ENCODE measurements around the gene AKIP1. TPM values are rescaled to one million over a fixed set of nuclear protein-coding genes. Genes with fewer than 3 reads are reported as not detected.

AKIP1 gene
- total RNA-seq, 1 donor: 32.7 TPM

DNA sequence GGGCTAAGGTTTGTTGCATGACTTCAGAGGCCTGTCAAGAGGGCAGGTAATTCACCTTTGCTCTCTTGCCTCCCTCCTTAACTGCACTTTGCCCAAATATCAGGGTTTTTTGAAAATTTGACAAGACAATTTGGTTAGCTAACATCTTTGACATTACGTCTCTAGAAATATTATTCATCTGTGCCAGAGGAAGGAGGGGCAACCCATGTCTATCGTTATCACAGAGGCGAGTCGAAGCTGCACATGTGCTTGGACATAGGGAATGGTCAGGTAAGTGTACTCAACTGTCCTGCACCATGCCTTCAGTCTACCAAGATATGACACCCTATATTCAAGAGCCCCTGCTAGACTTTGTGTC is 3.7 kb downstream of the AKIP1 start:
- H3K4me3 ChIP-seq (ENCODE audit: low read depth, low read length): peak overlapping the region; percentile 29
- TF ChIP-seq, protein P1, sequence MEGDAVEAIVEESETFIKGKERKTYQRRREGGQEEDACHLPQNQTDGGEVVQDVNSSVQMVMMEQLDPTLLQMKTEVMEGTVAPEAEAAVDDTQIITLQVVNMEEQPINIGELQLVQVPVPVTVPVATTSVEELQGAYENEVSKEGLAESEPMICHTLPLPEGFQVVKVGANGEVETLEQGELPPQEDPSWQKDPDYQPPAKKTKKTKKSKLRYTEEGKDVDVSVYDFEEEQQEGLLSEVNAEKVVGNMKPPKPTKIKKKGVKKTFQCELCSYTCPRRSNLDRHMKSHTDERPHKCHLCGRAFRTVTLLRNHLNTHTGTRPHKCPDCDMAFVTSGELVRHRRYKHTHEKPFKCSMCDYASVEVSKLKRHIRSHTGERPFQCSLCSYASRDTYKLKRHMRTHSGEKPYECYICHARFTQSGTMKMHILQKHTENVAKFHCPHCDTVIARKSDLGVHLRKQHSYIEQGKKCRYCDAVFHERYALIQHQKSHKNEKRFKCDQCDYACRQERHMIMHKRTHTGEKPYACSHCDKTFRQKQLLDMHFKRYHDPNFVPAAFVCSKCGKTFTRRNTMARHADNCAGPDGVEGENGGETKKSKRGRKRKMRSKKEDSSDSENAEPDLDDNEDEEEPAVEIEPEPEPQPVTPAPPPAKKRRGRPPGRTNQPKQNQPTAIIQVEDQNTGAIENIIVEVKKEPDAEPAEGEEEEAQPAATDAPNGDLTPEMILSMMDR (IDR thresholded peaks at IDR 0.05; ENCODE audit: insufficient read depth, low read length): no peak
- no peak for DNase-seq (ENCODE audit: low read depth)

DNA sequence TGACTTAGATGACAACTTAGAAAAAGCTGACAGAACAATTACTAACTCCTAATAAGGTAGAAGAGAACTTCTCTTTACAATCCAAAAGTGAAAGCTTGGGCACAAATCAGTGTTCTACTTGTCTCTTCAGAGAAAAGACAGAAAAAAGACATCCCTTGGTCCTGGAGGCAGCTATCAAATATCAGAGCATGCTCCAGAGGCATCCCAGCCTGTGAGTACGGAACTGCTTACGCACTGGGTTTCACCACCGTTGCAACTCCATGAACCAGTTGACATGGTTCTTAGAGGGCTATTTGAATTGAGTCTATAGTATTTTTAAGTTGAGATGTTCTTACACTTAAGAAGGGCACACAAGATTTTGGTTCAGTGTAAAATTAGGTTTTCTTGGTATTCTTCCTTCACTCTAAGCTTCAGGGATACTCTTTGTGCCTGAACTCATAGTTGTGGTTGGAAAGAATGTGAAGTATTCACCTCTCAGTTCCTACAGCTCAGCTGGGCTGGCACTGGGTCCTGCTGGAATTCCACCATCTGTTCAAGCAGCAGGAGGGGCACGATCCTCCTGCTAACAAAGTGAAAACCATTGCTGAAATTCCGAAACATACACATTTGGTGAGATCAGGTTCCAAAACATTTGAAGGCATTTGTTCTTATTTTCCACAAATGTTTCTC is 6.3 kb downstream of the AKIP1 start:
- TF ChIP-seq, protein P1 (IDR thresholded peaks at IDR 0.05; ENCODE audit: insufficient read depth, low read length): no peak
- no peak overlapping the region for H3K4me3 ChIP-seq (ENCODE audit: low read depth, low read length)
- peak; percentile 92 for DNase-seq (ENCODE audit: low read depth)

DNA sequence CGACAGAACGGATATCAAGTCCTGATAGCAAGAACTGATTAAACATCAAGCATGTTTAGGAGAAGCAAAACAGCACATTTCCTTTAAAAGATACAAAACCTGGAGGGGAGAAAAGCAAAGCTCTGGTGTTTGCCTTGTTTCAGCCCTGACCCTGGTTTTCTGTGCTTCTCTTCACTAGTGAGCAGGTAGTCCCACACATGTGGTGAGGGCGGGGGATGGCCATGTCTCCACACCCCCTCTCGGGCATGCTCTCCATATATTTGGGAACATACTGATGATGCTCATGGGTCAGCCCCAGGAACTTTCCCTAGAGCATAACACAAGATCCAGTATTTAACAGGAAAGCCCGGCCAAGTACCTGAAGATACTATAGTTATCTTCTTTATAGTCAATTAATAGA is 11.7 kb downstream of the AKIP1 start:
- TF ChIP-seq, protein P1 (IDR thresholded peaks at IDR 0.05; ENCODE audit: insufficient read depth, low read length): no peak
- no peak overlapping the region for H3K4me3 ChIP-seq (ENCODE audit: low read depth, low read length)
- no peak for DNase-seq (ENCODE audit: low read depth)

DNA sequence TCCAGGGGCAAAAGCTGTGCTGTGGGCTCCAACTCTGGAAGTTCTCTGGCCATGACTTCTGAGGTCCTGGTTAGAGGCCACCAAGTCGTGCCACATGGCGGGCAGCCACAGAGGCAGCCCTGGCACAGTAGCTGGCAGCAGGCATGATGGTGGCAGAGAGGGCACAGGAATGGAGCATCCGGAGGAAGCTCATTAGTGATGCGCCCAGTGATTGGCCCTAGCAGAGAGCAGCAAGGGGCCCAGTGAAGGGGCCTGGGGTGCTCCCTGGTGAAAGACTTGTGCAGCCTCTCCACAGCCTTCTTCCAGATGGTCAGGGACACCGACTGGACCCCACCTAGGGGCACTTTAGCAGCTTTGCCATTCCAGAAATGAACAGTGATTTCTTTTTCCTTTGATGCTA is 14.7 kb downstream of the AKIP1 start:
- DNase-seq (ENCODE audit: low read depth): no peak
- TF ChIP-seq, protein P1 (IDR thresholded peaks at IDR 0.05; ENCODE audit: insufficient read depth, low read length): no peak
- H3K4me3 ChIP-seq (ENCODE audit: low read depth, low read length): no peak overlapping the region

DNA sequence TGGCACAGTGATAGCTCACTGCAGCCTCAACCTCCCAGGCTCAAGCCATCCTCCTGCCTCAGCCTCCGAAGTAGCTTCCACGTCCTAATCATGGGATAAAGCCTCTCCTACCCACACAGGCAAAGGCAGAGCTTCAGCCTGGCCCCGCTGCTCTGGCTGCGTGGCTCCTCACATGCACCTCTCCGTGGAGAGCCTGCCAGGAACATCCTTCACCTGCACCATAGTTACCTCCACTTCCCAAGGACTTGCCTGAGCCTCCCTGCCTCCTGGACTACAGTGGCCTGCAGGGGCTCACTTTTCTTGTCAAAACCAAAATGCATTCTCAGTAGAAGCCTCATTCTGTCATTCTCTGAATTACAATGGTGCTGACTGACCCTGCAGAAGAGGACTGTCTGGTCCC is 15.2 kb downstream of the AKIP1 start:
- DNase-seq (ENCODE audit: low read depth): no peak
- TF ChIP-seq, protein P1 (IDR thresholded peaks at IDR 0.05; ENCODE audit: insufficient read depth, low read length): no peak
- no peak overlapping the region for H3K4me3 ChIP-seq (ENCODE audit: low read depth, low read length)

DNA sequence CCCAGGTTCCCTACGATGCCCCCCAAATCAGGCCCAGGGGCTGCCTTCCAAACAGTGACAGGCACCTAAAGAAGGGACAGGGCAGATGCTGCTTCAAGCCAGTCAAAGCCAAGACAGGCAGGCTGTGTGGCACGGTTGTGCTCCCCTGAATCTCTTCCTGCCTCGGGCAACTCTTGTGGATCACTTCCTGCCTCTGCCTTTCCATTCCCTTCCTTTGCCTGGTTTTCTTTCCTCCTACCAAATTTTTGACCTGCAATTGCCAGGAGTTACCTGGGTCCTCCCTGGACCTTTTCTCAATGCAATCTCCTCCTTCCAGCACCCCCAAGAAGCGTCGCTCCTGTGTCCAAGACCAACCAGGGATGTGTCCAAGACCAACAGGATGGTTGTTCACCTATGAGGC is 16.2 kb downstream of the AKIP1 start:
- H3K4me3 ChIP-seq (ENCODE audit: low read depth, low read length): no peak overlapping the region
- TF ChIP-seq, protein P1 (IDR thresholded peaks at IDR 0.05; ENCODE audit: insufficient read depth, low read length): no peak
- DNase-seq (ENCODE audit: low read depth): no peak

DNA sequence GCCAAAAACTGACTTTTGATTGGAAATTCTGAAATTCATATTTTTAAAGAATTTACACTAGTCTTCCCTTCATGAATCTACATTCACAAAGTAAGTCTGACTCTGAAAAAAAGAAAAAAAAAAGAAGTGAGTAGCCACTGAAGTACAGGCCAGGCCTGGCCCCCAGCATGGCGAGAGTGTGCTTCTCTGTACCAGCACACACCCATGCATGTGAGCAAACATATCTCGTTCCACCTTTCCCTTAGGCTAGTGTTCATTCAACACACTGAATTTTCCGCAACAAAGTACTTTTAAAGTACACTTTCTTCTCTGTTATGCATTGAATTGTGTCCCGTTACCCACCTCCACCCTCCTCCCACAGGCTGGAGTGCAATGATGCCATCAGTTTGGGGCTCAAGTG is 17.2 kb downstream of the AKIP1 start:
- H3K4me3 ChIP-seq (ENCODE audit: low read depth, low read length): no peak overlapping the region
- DNase-seq (ENCODE audit: low read depth): no peak
- TF ChIP-seq, protein P1 (IDR thresholded peaks at IDR 0.05; ENCODE audit: insufficient read depth, low read length): no peak
